ENCODE data around the gene MT1B.
"Not testable (repeated sequence)": the region's sequence is repeated elsewhere in the genome, so short reads cannot be mapped to it uniquely, and the experiment has no call there.

MT1B gene

GRCh38 chr16:56639045-56639444 lies 12.6 kb upstream of the MT1B start:
- DNase-seq = no peak

DNA sequence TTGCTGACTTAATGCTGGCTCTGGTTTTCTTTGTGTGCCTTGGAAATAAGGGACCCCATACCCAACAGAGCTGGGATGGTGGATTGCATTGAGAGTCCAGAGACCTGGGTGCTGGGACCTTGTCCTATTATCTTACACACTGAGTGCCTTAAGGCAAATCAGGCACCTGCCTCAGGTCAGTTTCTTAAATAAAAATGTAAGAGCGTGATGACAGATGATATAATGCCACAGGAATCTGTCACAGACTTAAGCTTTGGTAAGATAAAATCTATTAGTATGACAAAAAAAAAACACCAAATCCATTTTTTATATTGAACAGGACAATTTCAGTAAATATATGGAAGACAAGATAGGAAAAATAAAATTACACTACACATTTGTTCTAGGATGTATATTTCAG lies 11.6 kb upstream of the MT1B start:
- no peak for DNase-seq

GRCh38 chr16:56641166-56641565 lies 10.5 kb upstream of the MT1B start:
- no peak for DNase-seq

- peak; percentile 78 for DNase-seq
These were observed 8.5 kb upstream of the MT1B start for GRCh38 chr16:56643080-56643778.

GRCh38 chr16:56643833-56644232 lies 7.9 kb upstream of the MT1B start:
- no peak for DNase-seq

DNA sequence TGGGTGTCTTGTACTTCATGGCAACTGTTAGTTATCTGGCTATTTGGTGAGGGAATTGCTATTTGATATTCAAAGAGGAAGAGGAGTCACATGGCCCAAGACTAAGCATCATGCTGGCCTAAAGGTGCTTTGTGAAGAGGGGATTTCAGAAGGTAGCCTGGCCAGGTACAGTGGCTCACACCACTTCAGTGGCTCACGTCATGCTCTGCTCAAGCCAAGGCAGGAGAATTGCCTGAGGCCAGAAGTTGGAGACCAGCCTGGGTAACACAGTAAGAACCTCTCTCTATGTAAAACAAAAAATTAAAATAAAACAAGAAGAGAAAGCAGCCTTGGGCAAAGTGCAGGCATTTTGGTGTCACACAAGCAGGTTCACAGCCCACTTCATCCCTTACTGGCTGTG lies 6.4 kb upstream of the MT1B start:
- DNase-seq = no peak

DNA sequence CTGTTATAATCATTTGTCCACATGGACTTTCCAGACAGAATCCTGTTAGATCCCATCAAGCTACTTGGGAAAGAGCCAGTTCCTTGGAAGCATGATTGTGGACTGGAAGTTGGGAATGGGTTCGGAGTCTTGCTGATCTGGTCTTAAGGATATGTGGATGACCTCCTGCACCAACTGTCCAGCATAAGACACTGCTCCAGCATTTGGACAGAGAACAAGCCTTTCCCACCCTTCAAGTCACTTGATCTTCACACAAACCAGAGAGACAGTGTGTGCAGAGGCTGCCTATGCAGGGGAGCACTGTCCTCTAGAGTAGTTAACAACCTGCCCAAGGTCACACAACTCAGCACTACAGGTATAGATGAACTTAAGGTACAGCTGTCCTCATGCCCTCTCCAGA lies 5.8 kb upstream of the MT1B start:
- no peak for DNase-seq

DNA sequence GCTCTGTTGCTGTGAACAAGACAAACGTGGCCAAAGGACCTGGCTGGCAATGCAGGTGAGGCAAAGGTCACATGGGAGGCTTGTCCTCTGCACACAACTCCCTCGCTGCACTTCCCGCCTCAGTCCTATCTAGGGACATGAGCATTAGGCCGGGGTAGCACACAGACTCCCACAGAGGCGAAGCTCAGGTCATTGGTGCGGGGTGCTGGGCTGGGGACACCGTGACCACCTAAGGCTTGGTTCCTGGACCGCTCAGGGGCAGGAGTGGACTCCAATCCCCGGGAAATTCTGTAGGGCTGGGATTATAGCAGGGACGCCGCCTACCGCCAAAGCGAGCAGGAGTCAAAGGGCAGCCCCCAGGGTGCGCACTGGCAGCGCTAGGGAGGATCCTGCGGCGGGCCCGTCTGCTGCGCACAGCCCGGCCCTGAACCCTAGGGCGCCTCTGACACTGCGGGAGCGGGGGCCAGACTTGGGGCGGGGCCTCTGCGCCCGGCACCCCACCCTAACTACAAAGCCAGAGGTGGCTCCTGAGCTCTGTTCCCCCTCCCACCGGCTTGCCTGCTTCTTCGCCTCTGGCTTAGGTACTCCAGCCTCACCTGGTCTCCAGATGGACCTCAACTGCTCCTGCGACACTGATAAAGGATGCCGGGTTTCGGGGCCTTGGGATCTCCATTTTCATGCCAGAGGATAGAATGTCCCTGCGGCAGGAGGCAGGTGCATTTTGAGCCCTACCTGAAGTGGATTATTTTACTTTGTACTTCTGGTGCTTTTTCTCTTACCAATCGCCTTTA lies 3.9 kb upstream of the MT1B start:
- DNase-seq = no peak

- DNase-seq = no peak
These were observed 2.4 kb upstream of the MT1B start for GRCh38 chr16:56649271-56649670.

DNA sequence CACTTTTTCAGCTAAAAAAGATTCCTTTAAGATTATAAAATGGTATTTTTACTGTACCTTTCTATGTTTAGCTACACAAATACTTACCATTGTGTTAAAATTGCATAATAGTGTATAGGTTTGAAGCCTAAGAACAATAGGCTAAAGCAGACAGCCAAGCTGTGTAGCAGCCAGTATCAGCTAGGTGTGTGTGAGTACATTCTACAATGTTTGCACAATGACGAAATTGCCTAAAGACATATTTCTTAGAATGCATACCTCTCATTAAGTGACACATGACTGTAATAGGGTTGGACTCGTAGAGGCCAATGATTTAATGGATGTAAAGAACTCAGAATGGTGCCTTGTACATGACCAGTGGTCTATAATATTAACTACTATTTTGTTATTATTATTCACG lies 1.9 kb upstream of the MT1B start:
- no peak for DNase-seq

DNA sequence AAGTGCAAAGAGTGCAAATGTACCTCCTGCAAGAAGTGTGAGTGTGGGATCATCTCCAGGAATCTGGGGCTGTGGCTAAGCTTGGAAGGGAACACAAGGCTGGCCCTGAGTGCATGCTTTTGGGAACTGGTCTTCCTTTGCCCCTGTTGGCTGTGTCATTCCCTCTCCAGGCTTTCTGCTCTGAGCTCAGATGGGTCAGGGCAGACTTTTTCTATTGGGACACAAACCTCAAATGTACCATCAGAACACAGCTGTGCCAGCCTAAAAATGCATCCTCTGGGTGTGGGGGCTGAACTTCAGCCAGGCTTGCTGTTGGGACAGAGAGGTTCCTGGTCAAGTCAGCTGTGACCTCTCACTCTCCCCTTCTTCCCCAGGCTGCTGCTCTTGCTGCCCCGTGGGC lies 914 bp downstream of the MT1B start:
- DNase-seq = no peak

DNA sequence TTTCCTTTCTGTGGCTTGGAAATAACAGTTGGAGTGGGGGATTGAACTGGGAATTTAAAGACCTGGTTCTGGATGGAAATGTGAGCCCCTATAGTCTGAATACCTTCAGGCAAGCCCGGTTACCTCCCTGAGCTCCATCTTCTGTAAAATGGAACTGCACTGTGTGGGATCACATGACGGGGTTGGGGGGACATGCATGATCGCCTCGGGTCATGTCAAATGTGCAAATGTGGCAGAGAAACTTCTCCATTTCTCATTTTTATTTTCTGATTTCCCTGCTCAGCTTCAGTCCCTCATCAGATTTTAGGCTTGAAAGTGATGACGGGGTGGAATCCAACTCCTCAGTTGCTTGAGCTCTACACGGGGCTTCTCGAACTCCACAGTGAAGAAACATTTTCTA lies 1.5 kb downstream of the MT1B start:
- no peak for DNase-seq

- peak; percentile 65 for DNase-seq
These were observed 6.1 kb downstream of the MT1B start, which contains the start of gene MT1F for GRCh38 chr16:56657555-56658326. Gene MT1F (plus strand): TSS chr16:56657959. CDS start chr16:56658059, 100 bp downstream.

- DNase-seq = no peak
These were observed 6.7 kb downstream of the MT1B start for GRCh38 chr16:56658327-56658875.

DNA sequence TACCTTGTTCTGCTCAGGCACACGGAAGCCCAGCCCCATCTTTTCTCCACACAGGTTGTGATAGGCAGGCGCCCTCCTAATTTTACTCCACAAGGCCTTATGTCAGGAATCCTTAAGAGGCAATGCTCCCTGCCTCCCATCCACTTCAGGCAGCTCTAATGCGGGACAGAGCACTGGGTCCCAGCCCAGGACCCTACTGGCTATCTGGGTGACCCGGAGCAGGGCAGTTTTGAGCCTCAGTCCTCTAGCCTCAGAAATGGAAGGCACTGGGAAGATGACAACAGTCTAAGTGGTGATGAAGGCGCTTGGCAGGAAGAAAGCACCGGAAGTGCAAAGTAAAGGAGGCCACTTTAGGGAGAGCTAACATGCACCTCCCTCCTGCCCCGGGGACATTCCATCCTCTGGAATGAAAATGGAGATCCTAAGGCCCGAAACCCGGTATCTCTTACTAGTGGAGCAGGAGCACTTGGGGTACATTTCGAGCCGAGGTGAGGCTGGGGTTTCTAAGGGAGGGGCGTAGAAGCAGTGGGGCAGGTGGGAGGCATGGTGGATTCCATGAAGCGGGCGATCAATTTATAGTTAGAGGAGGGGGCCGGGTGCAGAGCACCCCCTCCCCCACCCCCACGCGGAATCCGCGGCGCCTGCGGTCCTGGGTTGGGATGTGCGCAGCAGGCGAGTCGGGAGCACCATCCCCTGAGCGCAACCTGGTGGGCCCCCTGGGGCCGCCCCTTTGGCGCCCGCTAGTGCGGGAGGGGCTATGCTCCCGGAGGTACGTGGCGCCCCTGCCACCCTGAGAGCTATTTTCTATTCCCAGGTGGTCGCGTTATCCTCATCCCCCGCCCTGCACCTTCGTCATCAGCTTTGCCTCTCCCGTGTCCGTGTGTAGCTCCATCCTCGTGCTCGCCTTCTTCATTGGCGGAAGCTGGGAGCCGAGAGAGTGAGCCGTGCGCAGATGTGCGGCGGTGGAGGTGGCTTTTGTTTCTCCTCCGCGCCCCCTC lies 11.0 kb downstream of the MT1B start:
- DNase-seq = peak; percentile 47

GRCh38 chr16:56664506-56664905 lies 12.8 kb downstream of the MT1B start:
- no peak for DNase-seq

DNA sequence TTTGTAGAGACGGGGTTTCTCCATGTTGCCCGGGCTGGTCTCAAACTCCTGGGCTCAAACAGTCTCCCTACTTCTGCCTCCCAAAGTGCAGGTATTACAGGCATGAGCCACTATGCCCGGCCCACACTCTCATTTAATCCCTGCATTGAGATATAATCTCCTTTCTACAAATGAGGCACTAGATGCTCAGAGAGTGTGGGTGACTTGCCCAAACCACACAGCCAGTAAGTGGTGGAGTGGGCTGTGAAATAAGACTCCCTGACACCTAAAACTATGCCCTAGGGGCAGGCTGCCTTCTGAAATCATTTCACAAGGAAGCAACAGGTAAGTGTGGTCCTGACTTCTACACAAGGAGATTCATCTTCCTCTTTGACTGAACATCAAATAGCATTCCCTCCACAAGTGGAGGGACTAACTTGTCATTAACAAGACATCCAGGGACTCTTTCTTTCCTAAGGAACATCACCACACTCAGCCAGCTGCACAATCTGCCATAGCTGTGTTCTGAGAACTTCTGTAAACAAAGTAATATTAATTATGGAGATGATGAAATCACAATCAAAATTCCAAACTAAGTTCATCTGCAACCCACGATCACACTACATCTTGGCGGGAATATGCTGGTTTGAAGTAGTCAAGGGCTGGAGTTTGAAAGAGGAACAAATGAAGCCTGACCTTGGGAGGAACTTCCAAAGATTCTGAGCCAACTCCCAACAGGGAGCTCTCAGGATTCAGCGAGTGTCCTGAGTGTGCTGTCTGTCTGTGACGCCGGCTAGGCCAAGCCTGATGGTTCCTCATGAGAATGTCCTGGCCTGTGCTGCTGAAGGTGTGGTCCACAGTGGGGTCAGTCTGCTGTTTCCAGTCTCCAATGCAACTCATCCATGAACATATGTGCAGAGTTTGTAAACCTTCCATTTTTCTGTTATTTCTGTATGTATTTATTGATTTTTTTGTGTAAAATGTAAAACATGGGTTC lies 13.9 kb downstream of the MT1B start:
- not testable (repeated sequence) for DNase-seq

DNA sequence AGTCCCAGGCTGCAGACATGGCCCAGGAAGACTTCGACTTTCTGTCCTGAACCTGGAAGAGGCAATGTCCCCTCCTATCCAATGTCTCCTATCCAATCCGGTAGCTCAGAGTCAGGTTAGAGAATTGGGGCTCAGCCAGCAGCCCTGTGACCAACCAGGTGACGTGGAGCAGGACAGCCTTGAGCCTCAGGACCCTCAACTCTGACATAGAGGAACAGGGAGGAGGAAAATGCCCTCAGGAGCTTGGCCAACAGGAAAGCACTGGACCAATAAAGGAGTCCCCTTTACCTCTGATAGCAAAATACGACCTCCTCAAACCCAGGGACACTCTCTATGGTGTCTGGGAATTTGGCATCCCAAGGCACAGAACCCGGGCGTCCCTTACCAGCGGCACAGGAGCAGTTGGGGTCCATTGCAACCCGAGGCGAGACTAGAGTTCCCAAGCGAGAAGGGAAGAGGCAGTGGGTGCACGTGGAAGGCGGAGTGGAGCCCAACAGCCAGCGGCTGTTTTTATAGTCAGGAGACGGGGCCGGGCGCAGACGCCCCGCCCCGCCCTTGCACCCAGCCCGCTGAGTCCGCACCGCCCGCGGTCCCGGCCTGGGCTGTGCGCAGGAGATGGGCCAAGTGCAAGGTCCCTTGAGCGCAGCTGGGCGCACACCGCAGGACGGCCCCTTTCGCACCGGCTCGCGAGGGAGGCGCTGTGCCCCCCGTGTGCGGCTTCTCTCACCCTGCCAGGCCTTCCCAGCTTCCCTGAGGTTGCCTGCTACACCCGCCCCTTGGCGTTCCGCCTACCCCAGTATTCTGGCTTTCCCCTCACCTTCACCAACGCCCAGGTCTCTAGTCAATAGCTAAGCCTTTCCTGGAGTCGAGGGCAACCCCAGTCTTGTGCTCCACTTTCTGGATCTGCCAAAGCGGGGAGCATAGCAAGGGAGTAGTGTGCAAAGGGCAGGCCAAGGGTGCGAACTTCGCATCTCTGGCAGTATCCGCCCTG lies 16.2 kb downstream of the MT1B start, which contains the start of gene MT1G:
TSS of gene MT1G (minus strand) at position 485 of the 991 bp plus-strand sequence. CDS start at position 413, 72 bp downstream.
- DNase-seq = peak; percentile 30

Measured in stimulated activated CD4-positive, alpha-beta T cell treated with anti-CD3 and anti-CD28 coated beads, Interleukin-4, amount 100 ng/mL, for 24 hours (primary cell).